ENCODE results near the gene TNXB. TPM values are rescaled to one million over a fixed set of nuclear protein-coding genes. Genes with fewer than 3 reads are reported as not detected.
"Not testable (repeated sequence)": the region's sequence is repeated elsewhere in the genome, so short reads cannot be mapped to it uniquely, and the experiment has no call there.

The TNXB gene
- total RNA-seq, 2 experiments from 2014 or later, result 5.7 to 6.4 TPM

DNA sequence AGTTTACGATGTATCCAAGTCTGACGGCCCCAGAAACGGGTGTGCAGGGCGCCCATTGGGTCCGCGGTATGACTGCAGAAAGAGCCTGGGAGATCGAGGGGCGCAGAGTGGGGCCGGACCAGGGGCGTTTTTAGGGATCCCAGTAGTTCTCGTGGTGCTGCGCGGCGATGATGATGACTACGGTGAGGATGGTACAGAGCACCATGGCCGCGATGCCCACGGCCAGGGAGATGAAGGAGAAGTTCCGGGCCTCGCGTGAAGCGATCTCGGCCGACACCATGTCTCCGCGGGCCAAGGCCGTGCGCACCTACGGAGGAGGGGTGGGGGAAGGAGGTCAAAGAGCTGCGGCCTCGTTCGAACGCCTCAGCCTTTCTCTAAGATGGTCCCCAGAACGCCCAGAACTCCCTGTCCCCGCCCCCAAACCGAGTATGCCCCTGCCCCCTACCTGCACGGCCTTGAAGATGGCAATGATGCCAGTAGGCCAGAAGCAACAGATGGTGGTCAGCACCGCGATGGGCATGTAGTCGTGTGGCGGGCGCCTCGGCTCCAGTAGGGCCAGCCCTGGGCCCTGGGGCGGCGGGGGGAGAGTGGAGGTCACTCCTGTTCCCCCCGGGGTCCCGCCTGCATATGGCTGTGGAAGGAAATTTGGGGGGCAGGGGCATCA is 40.1 kb upstream of the TNXB start:
- ChIA-PET CTCF (interaction anchor here (1.0 to 1.6 kb wide), 2 partner anchors 18 to 46 kb away, joined by 3 to 4 read pairs; no protein-coding TSS in a partner anchor), POLR2A (interaction anchor here (1.0 kb wide), 1 partner anchor 28 kb away, joined by 4 read pairs; no protein-coding TSS in a partner anchor)
- peaks cover 35% of the 10 kb centered on the region for H3K4me1 Mint-ChIP-seq
- DNase-seq, result no peak
- H3K9me3 Mint-ChIP-seq, result no peaks in the 10 kb centered on the region
- peak overlapping the region; percentile 25 for H3K27ac Mint-ChIP-seq
- H3K27me3 Mint-ChIP-seq, result peaks cover 72% of the 10 kb centered on the region
- H3K36me3 Mint-ChIP-seq (ENCODE audit: low read depth), result peaks cover 5% of the 10 kb centered on the region
- H3K4me3 Mint-ChIP-seq, result peak overlapping the region; percentile 70

DNA sequence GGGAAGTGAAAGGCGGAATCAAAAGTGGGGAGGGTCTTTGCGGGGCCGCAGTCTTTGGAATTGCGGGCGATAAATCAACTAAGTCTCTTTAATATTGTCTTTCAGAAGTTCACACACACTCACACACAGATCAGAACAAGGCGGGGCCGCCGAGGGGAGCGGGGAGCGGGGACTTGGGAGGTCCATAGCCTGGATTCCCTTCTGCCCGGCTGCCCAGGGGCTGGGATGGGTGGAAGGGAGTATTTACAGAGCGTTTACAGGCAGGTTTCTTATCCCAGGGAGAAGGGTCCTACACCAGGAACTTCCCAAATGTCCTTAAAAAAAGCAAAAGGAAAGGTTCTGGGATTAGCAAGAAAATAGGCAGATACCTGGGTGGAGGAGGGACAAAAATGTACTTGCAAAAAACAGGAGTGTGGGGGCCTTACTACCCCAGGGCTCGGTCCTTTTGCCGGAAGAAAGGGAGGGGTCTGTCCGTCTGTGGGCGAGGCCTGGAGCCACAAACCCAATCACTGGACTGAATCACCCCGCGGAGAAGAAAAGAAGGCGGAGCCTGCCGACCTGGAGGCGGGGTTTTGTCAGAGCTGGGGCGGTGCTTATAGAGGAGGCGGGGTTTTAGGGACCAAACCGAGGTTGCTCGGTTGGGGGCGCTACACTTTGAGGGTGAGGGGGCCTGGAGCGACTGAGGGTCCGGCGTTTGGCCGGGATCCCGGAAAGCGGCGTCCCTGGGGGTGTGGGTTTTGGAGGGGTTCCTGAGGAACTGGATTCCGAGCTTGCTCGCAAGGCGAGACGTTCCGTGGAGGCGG is 39.4 kb upstream of the TNXB start:
- peak; percentile 68 for DNase-seq
- ChIA-PET CTCF (interaction anchor here (1.0 to 1.6 kb wide), 2 partner anchors 17 to 47 kb away, joined by 3 to 4 read pairs; no protein-coding TSS in a partner anchor), POLR2A (interaction anchor here (1.0 to 1.2 kb wide), 2 partner anchors 29 to 47 kb away, joined by 3 to 4 read pairs; no protein-coding TSS in a partner anchor)
- peak overlapping the region; percentile 70 for H3K4me3 Mint-ChIP-seq
- peaks cover 5% of the 10 kb centered on the region for H3K36me3 Mint-ChIP-seq (ENCODE audit: low read depth)
- no peaks in the 10 kb centered on the region for H3K9me3 Mint-ChIP-seq
- H3K27ac Mint-ChIP-seq, result peak overlapping the region; percentile 25
- H3K4me1 Mint-ChIP-seq, result peaks cover 29% of the 10 kb centered on the region
- peaks cover 70% of the 10 kb centered on the region for H3K27me3 Mint-ChIP-seq

DNA sequence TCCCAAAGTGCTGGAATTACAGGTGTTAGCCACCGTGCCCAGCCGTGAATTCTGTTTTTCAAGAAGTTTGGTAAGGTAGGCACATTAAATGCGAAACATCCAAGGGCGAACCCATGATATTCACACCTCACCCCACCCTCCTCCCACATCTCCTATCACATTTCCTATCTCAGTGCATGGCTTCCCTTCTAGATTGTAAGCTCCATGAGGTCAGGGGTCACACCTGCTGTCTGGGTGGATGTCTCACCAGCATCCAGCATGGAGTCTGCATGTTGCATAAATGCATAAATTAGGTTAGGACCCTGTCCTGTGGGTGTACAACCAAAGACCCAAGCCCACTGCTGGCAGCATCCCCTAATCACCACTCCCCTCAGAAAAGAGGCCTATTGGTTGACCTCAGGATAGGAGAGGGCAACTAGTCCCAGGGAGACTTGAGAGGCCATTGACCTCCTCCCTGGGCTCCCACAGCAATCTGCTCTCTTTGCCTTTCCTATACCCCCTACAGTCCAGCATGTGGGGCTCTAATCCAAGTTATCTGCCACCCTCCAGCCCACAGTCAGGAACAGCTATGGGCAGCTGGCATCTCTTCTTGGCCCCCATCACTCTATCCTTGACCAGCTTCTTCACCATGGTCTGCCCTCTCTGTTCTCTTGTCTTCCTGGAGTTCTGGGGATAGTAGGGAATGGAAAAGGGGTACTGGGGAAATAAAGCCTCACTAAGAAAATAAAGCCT is 38.4 kb upstream of the TNXB start:
- peaks cover 26% of the 10 kb centered on the region for H3K4me1 Mint-ChIP-seq
- no peak overlapping the region for H3K4me3 Mint-ChIP-seq
- ChIA-PET POLR2A (interaction anchor here (1.2 kb wide), 1 partner anchor 48 kb away, joined by 3 read pairs; no protein-coding TSS in a partner anchor), CTCF (interaction anchor here (0.7 to 1.0 kb wide), 2 partner anchors 45 to 176 kb away, joined by 3 read pairs; partner anchors contain the start of gene DXO)
- no peak for DNase-seq
- H3K9me3 Mint-ChIP-seq, result no peaks in the 10 kb centered on the region
- peaks cover 61% of the 10 kb centered on the region for H3K27me3 Mint-ChIP-seq
- H3K36me3 Mint-ChIP-seq (ENCODE audit: low read depth), result peaks cover 5% of the 10 kb centered on the region
- H3K27ac Mint-ChIP-seq, result no peak overlapping the region

DNA sequence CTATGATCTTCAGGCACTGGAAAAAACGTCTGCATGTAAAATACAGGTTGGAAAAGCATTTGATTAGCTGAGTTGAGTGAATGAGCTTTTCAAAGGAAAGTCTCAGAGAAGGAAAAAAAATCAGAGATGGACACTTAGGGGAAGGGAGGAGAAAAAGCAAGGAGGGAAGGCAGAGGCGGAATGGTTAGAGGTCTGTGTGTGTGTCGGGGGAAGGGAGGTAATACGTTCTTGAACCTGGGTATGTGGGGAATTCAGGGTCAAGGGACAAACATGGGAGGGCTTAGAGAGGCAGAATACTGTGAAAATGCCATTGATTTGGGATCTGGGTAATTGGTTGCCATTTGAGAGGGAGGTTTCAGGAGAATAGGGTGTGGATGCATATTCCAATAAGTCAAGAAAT is 37.5 kb upstream of the TNXB start:
- Mint-ChIP-seq H3K36me3 (ENCODE audit: low read depth) (peaks cover 5% of the 10 kb centered on the region), H3K4me3 (no peak overlapping the region), H3K4me1 (peaks cover 26% of the 10 kb centered on the region), H3K27ac (no peak overlapping the region), H3K9me3 (no peaks in the 10 kb centered on the region), H3K27me3 (peaks cover 61% of the 10 kb centered on the region)
- no peak for DNase-seq
- ChIA-PET CTCF (interaction anchor here (1.0 kb wide), 1 partner anchor 175 kb away, joined by 3 read pairs; the partner anchor contains the start of gene DXO), POLR2A (no interaction called here)

DNA sequence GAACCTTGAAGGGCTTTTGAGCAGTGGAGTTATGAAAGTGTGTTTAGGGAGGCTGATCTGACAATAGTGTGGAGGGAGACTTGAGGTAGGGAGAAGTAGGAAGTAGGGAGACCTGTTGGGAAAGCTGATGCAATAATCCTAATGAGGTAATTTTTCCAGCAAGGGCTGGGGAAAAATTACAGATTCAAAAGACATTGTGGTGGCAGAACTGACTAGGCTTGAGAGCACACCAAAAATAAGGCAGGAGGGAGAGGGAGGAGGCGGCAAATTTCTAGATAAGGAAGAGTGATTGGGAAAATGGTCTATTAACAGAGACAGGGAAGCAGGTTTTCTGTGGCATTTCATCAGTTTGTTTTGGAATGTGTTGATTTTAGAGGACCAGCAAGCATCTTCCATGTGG is 37.1 kb upstream of the TNXB start:
- Mint-ChIP-seq H3K9me3 (no peaks in the 10 kb centered on the region), H3K27ac (no peak overlapping the region), H3K4me3 (no peak overlapping the region), H3K27me3 (peaks cover 62% of the 10 kb centered on the region), H3K36me3 (ENCODE audit: low read depth) (peaks cover 5% of the 10 kb centered on the region), H3K4me1 (peaks cover 26% of the 10 kb centered on the region)
- POLR2A ChIA-PET, result no interaction called here
- no peak for DNase-seq
- CTCF ChIA-PET, result interaction anchor here (1.0 kb wide), 1 partner anchor 174 kb away, joined by 3 read pairs; the partner anchor contains the start of gene DXO

DNA sequence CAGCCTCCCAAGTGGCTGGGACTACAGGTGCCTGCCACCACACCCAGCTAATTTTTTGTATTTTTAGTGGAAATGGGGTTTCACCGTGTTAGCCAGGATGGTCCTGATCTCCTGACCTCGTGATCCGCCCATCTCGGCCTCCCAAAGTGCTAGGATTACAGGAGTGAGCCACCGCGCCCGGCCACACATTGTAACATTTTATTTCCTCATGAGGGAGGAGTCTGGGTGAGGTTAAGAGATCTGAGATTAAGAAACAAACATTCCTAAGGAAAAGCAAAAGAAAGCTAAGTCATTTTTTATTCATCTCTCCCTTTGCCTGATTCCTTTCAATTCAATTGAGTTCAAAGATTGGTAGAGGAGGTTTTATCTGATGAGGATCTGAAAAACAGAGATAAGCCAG is 35.1 kb upstream of the TNXB start:
- CTCF ChIA-PET; H3K36me3 Mint-ChIP-seq (ENCODE audit: low read depth); DNase-seq; H3K27ac Mint-ChIP-seq; H3K4me3 Mint-ChIP-seq; POLR2A ChIA-PET; H3K9me3 Mint-ChIP-seq: not testable (repeated sequence)
- Mint-ChIP-seq H3K4me1 (peaks cover 26% of the 10 kb centered on the region), H3K27me3 (peaks cover 52% of the 10 kb centered on the region)

DNA sequence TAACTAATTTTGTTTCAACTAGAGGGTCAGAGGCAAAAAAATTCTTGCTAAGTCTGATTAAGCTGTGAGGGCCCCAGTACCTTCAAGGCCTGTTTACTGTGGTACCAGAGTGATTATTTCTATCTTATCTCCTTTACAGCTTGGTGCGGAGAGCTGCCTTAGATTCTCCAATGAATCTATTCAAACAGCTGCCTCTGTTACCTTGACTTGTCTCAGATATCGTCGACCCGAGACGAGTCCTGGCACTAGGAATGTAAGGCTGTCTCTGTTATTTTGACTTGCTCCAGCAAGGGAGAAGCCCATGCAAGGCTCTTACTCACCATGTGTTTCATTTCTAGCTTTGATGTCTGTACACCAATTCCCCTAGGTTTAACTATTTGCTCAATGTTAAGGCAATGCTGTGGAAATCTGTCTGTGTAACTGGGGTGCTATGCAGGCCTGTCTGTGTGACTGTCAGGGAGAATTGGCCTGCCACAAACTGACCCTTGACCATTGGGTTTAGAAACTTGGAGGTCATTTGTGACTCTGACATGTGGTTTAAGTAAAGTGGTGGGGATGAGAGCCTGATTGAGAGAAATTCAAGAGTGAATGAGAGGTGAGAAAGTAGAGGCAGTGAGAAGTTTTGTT is 31.4 kb upstream of the TNXB start:
- ChIA-PET CTCF (no interaction called here), POLR2A (no interaction called here)
- H3K27ac Mint-ChIP-seq, result no peak overlapping the region
- H3K4me1 Mint-ChIP-seq, result no peaks in the 10 kb centered on the region
- H3K4me3 Mint-ChIP-seq, result no peak overlapping the region
- H3K27me3 Mint-ChIP-seq, result peaks cover 21% of the 10 kb centered on the region
- H3K36me3 Mint-ChIP-seq (ENCODE audit: low read depth), result no peaks in the 10 kb centered on the region
- H3K9me3 Mint-ChIP-seq, result no peaks in the 10 kb centered on the region
- no peak for DNase-seq

DNA sequence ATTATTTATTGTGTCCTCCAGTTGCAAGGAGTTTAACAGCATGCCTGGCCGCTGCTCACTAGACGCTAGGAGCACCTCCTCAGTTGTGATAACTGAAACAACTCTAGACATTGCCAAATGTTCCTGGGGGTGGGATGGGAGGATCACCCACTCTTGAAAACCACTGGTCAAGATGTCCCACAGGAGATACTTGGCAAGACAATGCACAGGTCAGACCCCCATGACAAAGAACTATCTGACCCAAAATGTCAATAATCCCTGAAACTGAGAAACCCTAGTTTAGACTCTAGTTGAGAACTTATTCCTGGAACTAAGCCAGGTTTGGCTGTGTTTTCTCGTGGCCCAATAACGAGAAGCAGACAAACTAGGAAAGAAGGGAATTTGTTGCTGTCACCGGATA is 30.5 kb upstream of the TNXB start:
- Mint-ChIP-seq H3K36me3 (ENCODE audit: low read depth) (no peaks in the 10 kb centered on the region), H3K9me3 (no peaks in the 10 kb centered on the region), H3K27ac (no peak overlapping the region), H3K4me1 (no peaks in the 10 kb centered on the region), H3K27me3 (peaks cover 22% of the 10 kb centered on the region), H3K4me3 (no peak overlapping the region)
- ChIA-PET POLR2A (interaction anchor here (0.6 kb wide), 1 partner anchor 15 kb away, joined by 3 read pairs; no protein-coding TSS in a partner anchor), CTCF (interaction anchor here (0.7 kb wide), 1 partner anchor 82 kb away, joined by 3 read pairs; no protein-coding TSS in a partner anchor)
- no peak for DNase-seq

DNA sequence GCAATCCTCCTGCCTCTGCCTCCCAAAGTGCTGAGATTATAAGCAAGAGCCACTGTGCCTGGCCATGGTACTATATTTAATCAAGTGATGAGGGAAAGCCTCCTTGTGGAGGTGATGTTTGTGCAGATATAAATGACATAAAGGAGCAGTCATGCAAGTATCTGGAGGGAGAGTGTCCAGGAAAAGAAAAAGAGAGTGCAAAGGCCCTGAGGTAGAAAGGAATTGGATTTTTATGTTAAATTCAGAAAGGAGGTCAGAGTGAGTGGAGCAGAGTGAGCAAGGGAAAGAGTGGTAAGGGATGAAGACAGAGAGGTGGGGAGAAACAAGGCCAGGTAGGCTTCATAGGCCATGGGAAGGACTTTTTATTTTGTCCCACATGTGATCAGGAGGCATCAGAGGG is 28.3 kb upstream of the TNXB start:
- ChIA-PET CTCF (no interaction called here), POLR2A (no interaction called here)
- no peaks in the 10 kb centered on the region for H3K36me3 Mint-ChIP-seq (ENCODE audit: low read depth)

DNA sequence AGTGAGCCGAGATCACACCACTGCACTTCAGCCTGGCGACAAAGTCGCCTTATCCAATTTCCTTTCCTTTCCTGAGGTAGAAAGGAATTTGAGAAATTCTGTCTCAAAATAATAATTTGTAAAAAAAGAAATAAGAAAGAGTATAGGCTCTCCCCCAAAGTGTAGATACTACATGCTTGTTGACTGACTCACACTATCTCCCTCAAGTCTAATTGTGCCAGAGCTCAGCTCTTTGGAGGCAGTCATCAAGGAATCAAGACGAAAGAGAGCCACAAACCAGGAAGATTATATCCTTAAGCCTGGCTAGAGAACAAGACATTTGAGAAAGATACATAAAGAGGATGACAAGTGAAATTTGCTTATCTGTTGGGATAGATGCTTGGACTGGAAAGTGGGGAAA is 24.6 kb upstream of the TNXB start:
- ChIA-PET CTCF (no interaction called here), POLR2A (no interaction called here)
- no peaks in the 10 kb centered on the region for H3K36me3 Mint-ChIP-seq (ENCODE audit: low read depth)
- no peaks in the 10 kb centered on the region for H3K9me3 Mint-ChIP-seq
- DNase-seq, result no peak
- peaks cover 16% of the 10 kb centered on the region for H3K27me3 Mint-ChIP-seq
- no peak overlapping the region for H3K4me3 Mint-ChIP-seq
- no peak overlapping the region for H3K27ac Mint-ChIP-seq
- H3K4me1 Mint-ChIP-seq, result peaks cover 17% of the 10 kb centered on the region

More for the DNA sequence above, 28.3 kb upstream of the TNXB start:
- Mint-ChIP-seq H3K4me1 (no peaks in the 10 kb centered on the region), H3K4me3 (no peak overlapping the region), H3K27ac (no peak overlapping the region), H3K27me3 (peaks cover 24% of the 10 kb centered on the region), H3K9me3 (no peaks in the 10 kb centered on the region)
- DNase-seq, result no peak

DNA sequence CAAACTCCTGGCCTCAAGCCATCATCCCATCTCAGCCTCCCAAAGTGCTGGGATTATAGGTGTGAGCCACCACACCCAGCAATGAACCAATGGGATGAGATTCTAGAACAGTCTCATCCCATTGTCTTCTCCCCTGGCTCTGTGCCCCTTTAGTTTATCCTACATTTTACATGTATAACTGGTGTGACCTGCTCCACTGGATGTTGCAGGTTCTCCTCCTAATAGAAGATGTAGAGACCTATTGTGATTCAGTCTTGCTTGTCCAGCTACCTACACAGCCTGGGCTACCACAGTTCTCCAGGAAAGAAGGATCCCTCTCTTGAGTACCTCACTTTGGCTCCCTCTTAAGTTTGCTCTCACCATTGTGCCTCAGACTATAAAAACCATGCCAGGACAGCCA is 23.0 kb upstream of the TNXB start:
- Mint-ChIP-seq H3K4me3 (peak overlapping the region; percentile 30), H3K27ac (no peak overlapping the region)

DNA sequence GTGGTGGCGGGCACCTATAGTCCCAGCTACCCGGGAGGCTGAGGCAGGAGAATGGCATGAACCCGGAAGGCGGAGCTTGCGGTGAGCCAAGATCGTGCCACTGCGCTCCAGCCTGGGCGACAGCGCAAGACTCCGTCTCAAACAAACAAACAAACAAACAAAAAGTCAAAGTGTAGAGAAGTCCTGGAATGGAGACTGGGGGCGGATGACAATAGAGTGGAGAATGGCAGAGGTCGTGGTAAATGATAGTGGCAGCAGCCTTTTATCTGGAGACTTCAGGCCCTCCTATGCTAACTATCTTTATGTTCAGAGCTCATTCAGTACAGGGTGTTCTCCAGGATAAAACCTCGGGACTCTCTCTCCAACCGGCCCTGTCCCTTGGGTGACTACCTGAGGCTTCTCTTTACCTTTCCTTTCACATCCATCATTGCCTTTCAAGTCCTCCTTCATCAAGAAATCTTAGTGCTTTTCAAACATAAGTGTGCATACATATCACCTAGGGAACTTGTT is 22.4 kb upstream of the TNXB start:
- Mint-ChIP-seq H3K36me3 (ENCODE audit: low read depth) (peaks cover 12% of the 10 kb centered on the region), H3K4me1 (peaks cover 33% of the 10 kb centered on the region), H3K9me3 (no peaks in the 10 kb centered on the region), H3K27me3 (peaks cover 16% of the 10 kb centered on the region), H3K27ac (no peak overlapping the region), H3K4me3 (no peak overlapping the region)
- ChIA-PET CTCF (interaction anchor here (1.6 to 2.6 kb wide), 2 partner anchors 13 to 17 kb away, joined by 3 to 12 read pairs; no protein-coding TSS in a partner anchor), POLR2A (interaction anchor here (1.5 kb wide), 1 partner anchor 64 kb away, joined by 4 read pairs; no protein-coding TSS in a partner anchor)
- DNase-seq, result no peak

More for the DNA sequence above, 23.0 kb upstream of the TNXB start:
- ChIA-PET CTCF (interaction anchor here (1.6 to 2.6 kb wide), 2 partner anchors 14 to 17 kb away, joined by 3 to 12 read pairs; no protein-coding TSS in a partner anchor), POLR2A (no interaction called here)
- H3K4me1 Mint-ChIP-seq, result peaks cover 26% of the 10 kb centered on the region
- no peaks in the 10 kb centered on the region for H3K9me3 Mint-ChIP-seq
- peaks cover 16% of the 10 kb centered on the region for H3K27me3 Mint-ChIP-seq
- DNase-seq, result no peak
- peaks cover 6% of the 10 kb centered on the region for H3K36me3 Mint-ChIP-seq (ENCODE audit: low read depth)

Measured in activated CD4-positive, alpha-beta memory T cell treated with anti-CD3 and anti-CD28 coated beads, Interleukin-2, amount 10 ng/mL, durations not matched to agents 7 days and 5 days (primary cell).